Hepatocyte (in vitro differentiated cells): Measurements from ENCODE around the gene ARMC5.

Experiments used
- CTCF ChIP-seq: fragments of 200-600 bp; sonication (generic); IDR thresholded peaks from 2 replicates; pipeline ENCODE4 v1.5.1; 2016; ENCODE audit warnings: antibody characterized with exemption, mild to moderate bottlenecking; ENCODE audit not compliant: poor library complexity
- EZH2phosphoT487 ChIP-seq: fragments of 200-600 bp; sonication (generic); IDR thresholded peaks from one replicate; pipeline ENCODE4 v1.6.1; 2018; ENCODE audit warnings: antibody characterized with exemption, mild to moderate bottlenecking, low read depth, moderate library complexity; ENCODE audit not compliant: unreplicated experiment, severe bottlenecking

GRCh38 chr16:31474773-31475738 is 15.8 kb downstream of the ARMC5 start:
- no peak for TF ChIP-seq CTCF
- no peak for TF ChIP-seq EZH2phosphoT487
